ENCODE results near the gene EYA3. TPM values are rescaled to one million over a fixed set of nuclear protein-coding genes. Genes with fewer than 3 reads are reported as not detected.

The EYA3 gene
- total and polyA plus RNA-seq, 2 donors (not counting 3 experiments of a cell fraction or from before 2014, with no cell fraction given), result 12.7 to 33.0 TPM

DNA sequence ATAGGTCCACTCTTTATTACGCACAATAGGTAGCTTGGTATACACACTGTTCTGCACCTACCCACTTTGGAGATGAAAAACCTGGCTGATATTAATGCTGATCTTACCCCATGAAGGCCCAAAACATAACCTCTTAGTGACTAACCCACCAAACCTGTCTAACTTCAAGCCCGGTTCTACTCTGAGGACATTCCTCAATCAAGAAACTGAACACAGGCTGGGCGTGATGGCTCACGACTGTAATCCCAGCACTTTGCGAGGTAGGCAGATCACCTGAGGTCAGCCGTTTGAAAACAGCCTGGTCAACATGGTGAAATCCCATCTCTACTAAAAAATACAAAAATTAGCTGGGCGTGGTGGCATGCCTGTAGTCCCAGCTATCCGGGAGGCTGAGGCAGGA, 50.5 kb downstream of the EYA3 start:
- Histone ChIP-seq H3K9me1 (replicated peaks; ENCODE audit: control insufficient read depth, extremely low read depth, insufficient read depth, low read length) (no peaks in the 10 kb centered on the region), H4K20me1 (replicated peaks; ENCODE audit: control insufficient read depth, extremely low read depth, insufficient read depth, low read length) (no peaks in the 10 kb centered on the region), H3K79me2 (ENCODE audit: control insufficient read depth, insufficient read depth, low read length) (no peaks in the 10 kb centered on the region), H3K9me3 (replicated peaks; ENCODE audit: control insufficient read depth, insufficient read depth, low read length) (no peaks in the 10 kb centered on the region), H3K4me2 (ENCODE audit: insufficient read depth, low read length) (no peak overlapping the region), H2AFZ (ENCODE audit: low read depth, low read length) (no peak overlapping the region), H3K9ac (replicated peaks; ENCODE audit: extremely low read depth, insufficient read depth, low read length) (no peak overlapping the region), H3K4me1 (ENCODE audit: control insufficient read depth, extremely low read depth, insufficient read depth, low read length) (no peaks in the 10 kb centered on the region), H3K36me3 (ENCODE audit: control insufficient read depth in 2 of 2, extremely low read depth in 1 of 2, insufficient read depth in 2 of 2, low read length in 2 of 2) (no peaks in the 10 kb centered on the region), H3K4me3 (replicated peaks in 1 of 3; ENCODE audit: insufficient read depth in 1 of 3, low read depth in 1 of 3, low read length in 3 of 3) (no peak overlapping the region), H3K27me3 (ENCODE audit: control insufficient read depth in 2 of 2, insufficient read depth in 2 of 2, low read length in 2 of 2) (no peaks in the 10 kb centered on the region), H3K27ac (ENCODE audit: insufficient read depth, low read depth, low read length) (no peak overlapping the region)
- FAIRE-seq, result no peak
- BruUV-seq (replicated peaks), result no TSS peak
- dilution Hi-C loops (cut with MboI; ENCODE audit: extremely low pct_ligation_motif_present, low sequenced_read_pairs) (no loop called here), intact Hi-C loops (cut with micrococcal nuclease) (no loop called here)
- TF ChIP-seq, protein P1, sequence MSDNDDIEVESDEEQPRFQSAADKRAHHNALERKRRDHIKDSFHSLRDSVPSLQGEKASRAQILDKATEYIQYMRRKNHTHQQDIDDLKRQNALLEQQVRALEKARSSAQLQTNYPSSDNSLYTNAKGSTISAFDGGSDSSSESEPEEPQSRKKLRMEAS (IDR thresholded peaks at IDR 0.05; ENCODE audit: insufficient read depth, insufficient read length), result no peak
- TF ChIP-seq POLR2AphosphoS5 (IDR thresholded peaks at IDR 0.05; ENCODE audit: insufficient read depth, low read depth, low read length) (no peak), GATA2 (IDR thresholded peaks at IDR 0.05; ENCODE audit: insufficient read depth, insufficient read length, low read depth, low read length) (no peak), MYC (IDR thresholded peaks at IDR 0.05; ENCODE audit: low read depth, low read length) (no peak)
- TF ChIP-seq, protein P2, sequence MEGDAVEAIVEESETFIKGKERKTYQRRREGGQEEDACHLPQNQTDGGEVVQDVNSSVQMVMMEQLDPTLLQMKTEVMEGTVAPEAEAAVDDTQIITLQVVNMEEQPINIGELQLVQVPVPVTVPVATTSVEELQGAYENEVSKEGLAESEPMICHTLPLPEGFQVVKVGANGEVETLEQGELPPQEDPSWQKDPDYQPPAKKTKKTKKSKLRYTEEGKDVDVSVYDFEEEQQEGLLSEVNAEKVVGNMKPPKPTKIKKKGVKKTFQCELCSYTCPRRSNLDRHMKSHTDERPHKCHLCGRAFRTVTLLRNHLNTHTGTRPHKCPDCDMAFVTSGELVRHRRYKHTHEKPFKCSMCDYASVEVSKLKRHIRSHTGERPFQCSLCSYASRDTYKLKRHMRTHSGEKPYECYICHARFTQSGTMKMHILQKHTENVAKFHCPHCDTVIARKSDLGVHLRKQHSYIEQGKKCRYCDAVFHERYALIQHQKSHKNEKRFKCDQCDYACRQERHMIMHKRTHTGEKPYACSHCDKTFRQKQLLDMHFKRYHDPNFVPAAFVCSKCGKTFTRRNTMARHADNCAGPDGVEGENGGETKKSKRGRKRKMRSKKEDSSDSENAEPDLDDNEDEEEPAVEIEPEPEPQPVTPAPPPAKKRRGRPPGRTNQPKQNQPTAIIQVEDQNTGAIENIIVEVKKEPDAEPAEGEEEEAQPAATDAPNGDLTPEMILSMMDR (IDR thresholded peaks at IDR 0.05; ENCODE audit: extremely low read depth in 1 of 2, insufficient read depth in 1 of 2, low read depth in 1 of 2, low read length in 2 of 2), result no peak
- ChIA-PET POLR2A (no interaction called here), CTCF (interaction anchor here (1.4 to 1.5 kb wide), 3 partner anchors 13 to 53 kb away, joined by 5 read pairs; no protein-coding TSS in a partner anchor)
- DNase-seq (ENCODE audit: low read depth, low spot score), result no peak

DNA sequence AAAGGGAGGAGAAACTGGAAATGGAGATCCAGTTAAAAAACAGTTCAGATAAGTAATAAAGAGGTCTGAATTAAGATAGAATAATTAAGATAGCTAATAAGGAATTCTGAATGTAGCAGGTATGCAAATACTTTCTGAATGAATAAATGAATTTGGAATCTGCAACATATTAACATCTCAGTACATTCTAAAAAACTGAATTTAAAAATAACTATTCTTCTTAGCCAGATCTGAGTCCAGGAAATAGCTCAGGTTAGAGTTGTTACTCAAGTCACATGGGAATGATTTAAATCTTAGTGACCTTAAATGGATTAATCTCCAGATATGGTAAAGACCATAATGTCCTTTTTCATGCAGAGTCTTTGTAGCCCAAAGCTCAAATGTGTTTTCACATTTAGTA, 51.2 kb downstream of the EYA3 start:
- intact Hi-C loops (cut with micrococcal nuclease), result no loop called here
- ChIA-PET POLR2A (no interaction called here), CTCF (interaction anchor here (0.9 to 1.5 kb wide), 8 partner anchors 14 to 172 kb away, joined by 3 to 6 read pairs (median 4); no protein-coding TSS in a partner anchor)

More for the DNA sequence above, 51.2 kb downstream of the EYA3 start:
- no peaks in the 10 kb centered on the region for H3K9me1 ChIP-seq (replicated peaks; ENCODE audit: control insufficient read depth, extremely low read depth, insufficient read depth, low read length)
- no peak for FAIRE-seq
- no peaks in the 10 kb centered on the region for H3K27me3 ChIP-seq (ENCODE audit: control insufficient read depth in 2 of 2, insufficient read depth in 2 of 2, low read length in 2 of 2)
- dilution Hi-C loops (cut with MboI; ENCODE audit: extremely low pct_ligation_motif_present, low sequenced_read_pairs), result no loop called here
- no TSS peak for BruUV-seq (replicated peaks)
- H3K4me1 ChIP-seq (ENCODE audit: control insufficient read depth, extremely low read depth, insufficient read depth, low read length), result no peaks in the 10 kb centered on the region
- no peaks in the 10 kb centered on the region for H4K20me1 ChIP-seq (replicated peaks; ENCODE audit: control insufficient read depth, extremely low read depth, insufficient read depth, low read length)
- TF ChIP-seq FOS (IDR thresholded peaks at IDR 0.05; ENCODE audit: borderline replicate concordance, insufficient read depth, low read length), result no peak
- TF ChIP-seq, protein P1 (IDR thresholded peaks at IDR 0.05; ENCODE audit: insufficient read depth, insufficient read length), result no peak
- TF ChIP-seq, protein P2 (IDR thresholded peaks at IDR 0.05; ENCODE audit: extremely low read depth in 1 of 2, insufficient read depth in 1 of 2, low read depth in 1 of 2, low read length in 2 of 2), result no peak
- no peak for TF ChIP-seq POLR2AphosphoS5 (IDR thresholded peaks at IDR 0.05; ENCODE audit: insufficient read depth, low read depth, low read length)
- no peak for TF ChIP-seq POLR2A (IDR thresholded peaks at IDR 0.05; ENCODE audit: low read depth, low read length)
- TF ChIP-seq EZH2 (IDR thresholded peaks at IDR 0.05; ENCODE audit: borderline replicate concordance, low read depth, low read length, severe bottlenecking), result no peak
- no peak for TF ChIP-seq JUN (IDR thresholded peaks at IDR 0.05; ENCODE audit: borderline replicate concordance, insufficient read depth, insufficient read length, low read depth)
- no peak for TF ChIP-seq GATA2 (IDR thresholded peaks at IDR 0.05; ENCODE audit: insufficient read depth, insufficient read length, low read depth, low read length)
- TF ChIP-seq MYC (IDR thresholded peaks at IDR 0.05; ENCODE audit: low read depth, low read length), result no peak
- no peaks in the 10 kb centered on the region for H3K36me3 ChIP-seq (ENCODE audit: control insufficient read depth in 2 of 2, extremely low read depth in 1 of 2, insufficient read depth in 2 of 2, low read length in 2 of 2)
- H2AFZ ChIP-seq (ENCODE audit: low read depth, low read length), result no peak overlapping the region
- no peaks in the 10 kb centered on the region for H3K9me3 ChIP-seq (replicated peaks; ENCODE audit: control insufficient read depth, insufficient read depth, low read length)
- no peak overlapping the region for H3K27ac ChIP-seq (ENCODE audit: insufficient read depth, low read depth, low read length)
- H3K4me3 ChIP-seq (replicated peaks in 1 of 3; ENCODE audit: insufficient read depth in 1 of 3, low read depth in 1 of 3, low read length in 3 of 3), result no peak overlapping the region
- no peak for DNase-seq (ENCODE audit: low read depth, low spot score)
- H3K79me2 ChIP-seq (ENCODE audit: control insufficient read depth, insufficient read depth, low read length), result no peaks in the 10 kb centered on the region
- H3K4me2 ChIP-seq (ENCODE audit: insufficient read depth, low read length), result no peak overlapping the region
- no peak overlapping the region for H3K9ac ChIP-seq (replicated peaks; ENCODE audit: extremely low read depth, insufficient read depth, low read length)

Data from endothelial cell of umbilical vein (primary cell).